NCI-H82 treated with DMSO at 0.1 percent for 48 hours (cell line): ENCODE results near the gene RCAN3.
"Not testable (repeated sequence)": the region's sequence is repeated elsewhere in the genome, so short reads cannot be mapped to it uniquely, and the experiment has no call there.

Experiments
- DNase-seq: peaks from one replicate; lab custom pipeline; 2025; ENCODE audit not compliant: unreplicated experiment; lab: John Stamatoyannopoulos, UW

Gene RCAN3

DNA sequence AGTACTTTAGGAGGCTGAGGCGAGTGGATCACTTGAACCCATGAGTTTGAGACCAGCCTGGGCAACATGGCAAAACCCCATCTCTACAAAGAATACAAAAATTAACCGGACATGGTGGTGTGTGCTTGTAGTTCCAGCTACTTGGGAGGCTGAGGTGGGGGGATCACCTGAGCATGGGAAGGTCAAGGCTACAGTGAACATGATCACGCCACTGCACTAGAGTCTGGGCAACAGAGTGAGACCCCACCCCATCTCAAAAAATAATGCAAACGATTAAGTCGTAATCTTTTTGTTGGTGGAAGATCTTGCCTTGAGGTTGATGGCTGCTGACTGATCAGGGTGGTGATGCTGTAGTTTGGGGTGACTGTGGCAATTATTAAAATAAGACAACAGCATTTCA lies 6.3 kb downstream of the RCAN3 start:
- no peak for DNase-seq

- no peak for DNase-seq
Measured at GRCh38 chr1:24513706-24514105, 11.1 kb downstream of the RCAN3 start.

GRCh38 chr1:24514946-24515345 lies 12.3 kb downstream of the RCAN3 start:
- DNase-seq, result no peak

- DNase-seq, result not testable (repeated sequence)
Measured at GRCh38 chr1:24515671-24516209, 13.1 kb downstream of the RCAN3 start.

- DNase-seq, result no peak
Measured at GRCh38 chr1:24516506-24516905, 13.9 kb downstream of the RCAN3 start.

GRCh38 chr1:24517898-24518297 lies 15.3 kb downstream of the RCAN3 start:
- no peak for DNase-seq

DNA sequence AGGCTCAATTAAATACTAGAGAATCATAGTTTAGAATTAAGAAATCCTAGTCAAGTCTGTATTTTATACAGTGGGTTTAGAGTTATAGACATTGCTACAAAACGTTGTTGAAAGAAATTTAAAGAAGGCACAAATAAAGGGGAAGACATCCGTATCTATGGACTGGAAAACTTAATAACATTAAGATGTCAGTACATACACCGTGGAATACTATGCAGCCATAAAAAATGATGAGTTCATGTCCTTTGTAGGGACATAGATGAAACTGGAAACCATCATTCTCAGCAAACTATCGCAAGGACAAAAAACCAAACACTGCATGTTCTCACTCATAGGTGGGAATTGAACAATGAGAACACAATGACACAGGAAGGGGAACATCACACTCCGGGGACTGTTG lies 17.6 kb downstream of the RCAN3 start:
- DNase-seq, result not testable (repeated sequence)

DNA sequence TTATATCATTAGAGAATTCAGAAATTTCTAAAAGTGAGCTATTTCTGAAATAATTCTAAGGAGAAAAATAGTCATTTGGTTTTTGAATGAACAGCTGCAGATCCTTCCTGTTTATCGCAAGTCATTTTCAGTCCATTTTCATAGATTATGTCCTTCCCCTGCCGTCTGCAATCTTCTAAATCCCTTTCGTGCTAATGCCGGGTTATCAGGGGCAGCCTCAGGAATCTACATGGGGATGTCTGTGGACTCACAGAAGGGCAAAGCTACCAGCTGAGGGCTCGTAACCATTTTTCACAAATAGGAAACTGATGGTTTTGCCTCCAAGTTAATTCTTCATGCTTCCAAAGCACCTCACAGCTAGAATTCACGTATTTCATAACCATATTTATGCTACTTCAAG lies 23.0 kb downstream of the RCAN3 start:
- peak; percentile 28 for DNase-seq

DNA sequence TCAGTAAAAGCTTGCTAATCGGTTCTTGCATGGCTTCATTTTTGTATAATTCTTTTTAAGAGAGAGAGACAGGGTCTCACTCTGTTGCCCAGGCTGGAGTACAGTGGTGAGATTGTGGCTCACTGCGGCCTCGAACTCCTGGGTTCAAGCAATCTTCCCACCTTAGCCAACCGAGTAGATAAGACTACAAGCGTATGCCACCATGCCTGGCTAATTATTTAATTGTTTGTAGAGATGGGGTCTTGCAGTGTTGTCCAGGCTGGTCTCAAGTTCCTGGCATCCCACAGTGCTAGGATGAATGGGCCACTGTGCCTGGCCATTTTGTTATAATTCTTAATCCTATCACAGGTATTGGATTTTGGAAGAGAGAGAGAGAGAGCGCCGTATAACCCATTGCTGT lies 23.4 kb downstream of the RCAN3 start:
- no peak for DNase-seq

DNA sequence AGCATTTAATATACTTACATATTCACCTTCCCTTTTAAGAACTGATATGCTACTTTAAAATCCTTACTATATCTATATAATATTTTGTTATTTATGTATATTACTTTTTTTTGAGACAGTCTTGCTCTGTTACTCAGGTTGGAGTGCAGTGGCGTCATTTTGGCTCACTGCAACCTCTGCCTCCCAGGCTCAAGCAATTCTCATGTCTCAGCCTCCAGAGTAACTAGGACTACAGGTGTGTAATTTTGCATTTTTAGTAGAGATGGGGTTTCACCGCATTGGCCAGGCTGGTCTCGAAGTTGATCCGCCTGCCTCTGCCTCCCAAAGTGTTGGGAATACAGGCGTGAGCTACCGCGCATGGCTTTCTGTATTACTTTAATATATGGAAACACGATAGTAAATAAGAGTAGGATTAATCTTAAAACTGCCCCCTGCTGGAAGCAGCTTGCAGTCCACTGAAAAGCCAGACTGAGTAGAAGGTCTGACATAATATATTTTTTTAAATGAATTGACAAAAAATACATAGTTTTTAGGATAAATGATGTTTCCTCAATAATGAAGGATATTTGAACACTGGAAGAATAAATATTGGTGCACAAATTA lies 24.4 kb downstream of the RCAN3 start:
- DNase-seq, result no peak

GRCh38 chr1:24528744-24529143 lies 26.1 kb downstream of the RCAN3 start:
- no peak for DNase-seq

DNA sequence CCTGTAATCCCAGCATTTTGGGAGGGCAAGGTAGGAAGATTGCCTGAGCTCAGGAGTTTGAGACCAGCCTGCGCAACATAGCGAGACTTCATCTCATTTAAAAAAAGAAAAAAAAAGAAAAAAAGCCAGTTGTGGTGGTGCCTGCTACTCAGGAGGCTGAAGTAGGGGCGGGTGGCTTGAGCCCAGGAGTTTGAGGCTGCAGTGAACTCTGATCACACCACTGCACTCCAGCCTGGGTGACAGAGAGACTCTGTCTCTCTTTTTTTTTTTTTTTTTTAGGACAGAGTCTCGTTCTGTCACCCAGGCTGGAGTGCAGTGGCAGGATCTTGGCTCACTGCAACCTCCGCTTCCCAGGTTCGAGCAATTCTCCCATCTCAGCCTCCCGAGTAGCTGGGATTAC lies 26.7 kb downstream of the RCAN3 start:
- DNase-seq, result not testable (repeated sequence)

DNA sequence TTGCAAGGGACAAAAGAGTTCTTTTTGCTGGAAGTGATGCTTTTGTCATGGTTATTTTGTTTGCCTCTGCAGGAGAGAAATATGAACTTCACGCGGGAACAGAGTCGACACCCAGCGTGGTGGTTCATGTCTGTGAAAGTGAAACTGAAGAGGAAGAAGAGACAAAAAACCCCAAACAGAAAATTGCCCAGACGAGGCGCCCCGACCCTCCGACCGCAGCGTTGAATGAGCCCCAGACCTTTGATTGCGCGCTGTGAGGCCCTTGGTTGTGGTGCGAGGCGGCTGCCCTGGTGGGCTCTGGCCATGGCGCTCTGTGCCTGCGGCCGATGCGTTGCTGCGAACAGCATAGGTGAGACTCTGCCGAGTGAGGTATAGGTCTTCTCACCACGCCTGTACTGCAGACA lies 32.4 kb downstream of the RCAN3 start:
- no peak for DNase-seq

- no peak for DNase-seq
Measured at GRCh38 chr1:24535778-24536177, 33.1 kb downstream of the RCAN3 start.

- no peak for DNase-seq
Measured at GRCh38 chr1:24536391-24536840, 33.8 kb downstream of the RCAN3 start.

GRCh38 chr1:24540051-24540905 lies 37.6 kb downstream of the RCAN3 start:
- no peak for DNase-seq

- DNase-seq, result no peak
Measured at GRCh38 chr1:24540906-24541710, 38.5 kb downstream of the RCAN3 start.

GRCh38 chr1:24541711-24542346 lies 39.2 kb downstream of the RCAN3 start:
- DNase-seq, result no peak

GRCh38 chr1:24544239-24544638 lies 41.6 kb downstream of the RCAN3 start:
- DNase-seq, result no peak

DNA sequence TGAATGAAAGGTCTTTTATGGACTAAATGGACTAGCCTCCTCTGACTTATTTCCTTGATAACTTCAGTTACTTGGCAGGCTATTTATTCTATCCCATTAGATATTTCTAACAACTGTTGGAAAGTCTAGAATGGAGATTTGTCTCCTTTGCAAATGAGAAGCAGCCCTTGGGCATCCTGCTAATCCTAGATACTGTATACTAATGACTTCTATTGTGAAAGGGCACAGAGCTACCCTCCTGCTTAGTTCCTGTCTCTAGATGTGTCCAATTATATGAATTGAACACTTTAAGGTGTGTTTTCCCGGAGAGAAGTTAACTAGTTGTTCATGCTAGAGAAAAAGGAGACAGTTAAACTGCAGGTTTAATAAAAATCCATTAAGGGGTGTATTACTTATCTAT lies 43.0 kb downstream of the RCAN3 start:
- peak; percentile 15 for DNase-seq

GRCh38 chr1:24547195-24547594 lies 44.6 kb downstream of the RCAN3 start:
- no peak for DNase-seq
